Caco-2 (cell line): ENCODE results near the gene WDR31. TPM values are rescaled to one million over a fixed set of nuclear protein-coding genes. Genes with fewer than 3 reads are reported as not detected.

Experiments
- BruUV-seq: library from RNA; stranded (reverse); fragments of 400-500 nt; replicated peaks from 2 replicates; lab custom pipeline; 2021; lab: Mats Ljungman, UMichigan
- CTCF ChIA-PET: fragments of 300-600 bp; sonication (Branson Sonifier 250); formaldehyde crosslinking; loops from one replicate; lab custom pipeline; 2022; ENCODE audit warnings: antibody characterized with exemption; lab: Charles Lee
- POLR2A ChIA-PET: fragments of 300-600 bp; sonication (Branson Sonifier 250); formaldehyde crosslinking; loops from one replicate; lab custom pipeline; 2022; ENCODE audit warnings: antibody characterized with exemption; lab: Charles Lee
- DNase-seq, 2 experiments: peaks; one replicate each; pipeline versions ENCODE4 v3.0.0 to v3.0.0-alpha.2; 2020 to 2022
- H3K27me3 ChIP-seq: replicated peaks from 2 replicates; pipeline ENCODE4 v1.6.0; 2011; ENCODE audit warnings: low read length; ENCODE audit not compliant: control insufficient read depth, insufficient read depth
- H3K36me3 ChIP-seq: 2 replicates; pipeline ENCODE4 v1.5.1; 2011; ENCODE audit warnings: low read length; ENCODE audit not compliant: control insufficient read depth, insufficient read depth
- H3K4me1 ChIP-seq: fragments of 250-450 bp; sonication (Bioruptor Pico); 2 replicates; pipeline ENCODE4 v1.5.1; 2020; ENCODE audit warnings: mild to moderate bottlenecking
- H3K4me3 ChIP-seq: 2 replicates; pipeline ENCODE4 v1.5.1; 2011; ENCODE audit warnings: low read depth, mild to moderate bottlenecking, control low read depth, low read length
- H3K9me3 ChIP-seq: fragments of 250-450 bp; sonication (Bioruptor Pico); 2 replicates; pipeline ENCODE4 v1.5.1; 2020; ENCODE audit warnings: mild to moderate bottlenecking, moderate library complexity
- H3K27ac Mint-ChIP-seq: one replicate; pipeline ENCODE4 v1.8.0; 2022; ENCODE audit warnings: mixed read lengths; ENCODE audit not compliant: unreplicated experiment
- H3K27me3 Mint-ChIP-seq: one replicate; pipeline ENCODE4 v1.8.0; 2022; ENCODE audit warnings: mixed read lengths; ENCODE audit not compliant: insufficient read depth, unreplicated experiment
- H3K36me3 Mint-ChIP-seq: one replicate; pipeline ENCODE4 v1.8.0; 2022; ENCODE audit warnings: mild to moderate bottlenecking, mixed read lengths; ENCODE audit not compliant: insufficient read depth, unreplicated experiment
- H3K4me1 Mint-ChIP-seq: one replicate; pipeline ENCODE4 v1.8.0; 2022; ENCODE audit warnings: low read depth, mixed read lengths; ENCODE audit not compliant: unreplicated experiment
- H3K4me3 Mint-ChIP-seq: one replicate; pipeline ENCODE4 v1.8.0; 2022; ENCODE audit warnings: mild to moderate bottlenecking, moderate library complexity, mixed read lengths; ENCODE audit not compliant: unreplicated experiment
- H3K9me3 Mint-ChIP-seq: one replicate; pipeline ENCODE4 v1.8.0; 2022; ENCODE audit warnings: mixed read lengths; ENCODE audit not compliant: unreplicated experiment
- intact Hi-C: fragments of 100-400 bp; cut with micrococcal nuclease; formaldehyde crosslinking; loops from one replicate; pipeline ENCODE4 v1.10.0; 2022; ENCODE audit not compliant: unreplicated experiment
- total RNA-seq: library from RNA; stranded (reverse); gene quantifications from 2 replicates; pipeline ENCODE4 v1.2.3, GENCODE V29; 2022
- TF ChIP-seq, protein P1 (sequence below), 2 experiments: fragments of 200-600 bp in 1 of 2; IDR thresholded peaks; 1 replicate in 1 of 2; 2 replicates in 1 of 2; pipeline versions ENCODE4 v1.5.1 to v1.8.0; 2011 to 2022; ENCODE audit warnings: antibody characterized with exemption in 1 of 2, control low read depth in 1 of 2, inconsistent platforms in 1 of 2, low read depth in 1 of 2, low read length in 1 of 2, mild to moderate bottlenecking in 1 of 2, moderate library complexity in 1 of 2; ENCODE audit not compliant: insufficient read depth in 1 of 2, severe bottlenecking in 1 of 2, unreplicated experiment in 1 of 2

Gene WDR31
- total RNA-seq, 1 experiment from 2014 or later, result 1.9 TPM

GRCh38 chr9:113363336-113363735, 23.3 kb upstream of the WDR31 start:
- Mint-ChIP-seq H3K9me3 (no peaks in the 10 kb centered on the region), H3K4me3 (no peak overlapping the region), H3K4me1 (no peaks in the 10 kb centered on the region), H3K27me3 (no peaks in the 10 kb centered on the region), H3K27ac (no peak overlapping the region), H3K36me3 (no peaks in the 10 kb centered on the region)
- no peaks in the 10 kb centered on the region for H3K4me1 ChIP-seq
- no peak overlapping the region for H3K4me3 ChIP-seq
- no peaks in the 10 kb centered on the region for H3K27me3 ChIP-seq
- POLR2A ChIA-PET, result no interaction called here
- H3K36me3 ChIP-seq, result no peaks in the 10 kb centered on the region
- intact Hi-C loops, result no loop called here
- TF ChIP-seq, protein P1, sequence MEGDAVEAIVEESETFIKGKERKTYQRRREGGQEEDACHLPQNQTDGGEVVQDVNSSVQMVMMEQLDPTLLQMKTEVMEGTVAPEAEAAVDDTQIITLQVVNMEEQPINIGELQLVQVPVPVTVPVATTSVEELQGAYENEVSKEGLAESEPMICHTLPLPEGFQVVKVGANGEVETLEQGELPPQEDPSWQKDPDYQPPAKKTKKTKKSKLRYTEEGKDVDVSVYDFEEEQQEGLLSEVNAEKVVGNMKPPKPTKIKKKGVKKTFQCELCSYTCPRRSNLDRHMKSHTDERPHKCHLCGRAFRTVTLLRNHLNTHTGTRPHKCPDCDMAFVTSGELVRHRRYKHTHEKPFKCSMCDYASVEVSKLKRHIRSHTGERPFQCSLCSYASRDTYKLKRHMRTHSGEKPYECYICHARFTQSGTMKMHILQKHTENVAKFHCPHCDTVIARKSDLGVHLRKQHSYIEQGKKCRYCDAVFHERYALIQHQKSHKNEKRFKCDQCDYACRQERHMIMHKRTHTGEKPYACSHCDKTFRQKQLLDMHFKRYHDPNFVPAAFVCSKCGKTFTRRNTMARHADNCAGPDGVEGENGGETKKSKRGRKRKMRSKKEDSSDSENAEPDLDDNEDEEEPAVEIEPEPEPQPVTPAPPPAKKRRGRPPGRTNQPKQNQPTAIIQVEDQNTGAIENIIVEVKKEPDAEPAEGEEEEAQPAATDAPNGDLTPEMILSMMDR (IDR thresholded peaks at IDR 0.05; ENCODE audit: insufficient read depth in 1 of 2, low read depth in 1 of 2, low read length in 1 of 2, severe bottlenecking in 1 of 2, unreplicated experiment in 1 of 2), result no peak
- no peaks in the 10 kb centered on the region for H3K9me3 ChIP-seq
- no peak for DNase-seq
- CTCF ChIA-PET, result interaction anchor here (1.1 kb wide), 1 partner anchor 40 kb away, joined by 3 read pairs; no protein-coding TSS in a partner anchor
- BruUV-seq, result no TSS peak

DNA sequence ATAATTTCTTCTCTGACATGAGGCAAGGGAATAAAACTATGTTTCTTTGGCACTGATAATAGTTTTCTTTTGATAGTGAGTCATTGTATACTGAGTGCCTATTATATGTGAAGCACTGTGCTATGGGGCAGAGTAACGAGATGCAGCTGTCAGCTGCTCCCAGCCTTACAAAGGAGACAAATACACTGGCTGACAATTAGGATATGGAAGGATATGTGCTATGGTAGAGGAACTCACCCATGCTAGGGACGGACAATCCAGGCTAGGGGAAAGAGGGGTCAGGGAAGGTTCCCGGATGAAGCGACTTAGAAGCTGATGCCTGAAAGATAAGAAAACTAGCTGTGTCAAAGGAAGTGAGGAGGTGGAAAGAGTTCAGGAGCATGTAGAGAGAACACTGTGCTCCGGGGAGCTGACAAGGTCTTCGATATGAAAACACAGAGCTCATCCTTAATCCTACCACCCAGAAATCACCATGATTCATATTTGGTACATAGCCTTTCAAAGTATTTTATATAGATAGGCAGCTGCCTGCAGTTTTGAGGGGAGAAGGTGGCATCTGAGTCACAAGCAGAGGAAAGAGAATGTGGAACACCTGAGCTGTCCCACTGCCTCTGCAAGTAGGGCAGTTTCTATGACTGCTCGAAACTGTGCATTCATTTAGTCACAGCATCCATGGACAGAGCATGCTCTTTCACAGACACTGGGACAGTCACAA, 21.4 kb upstream of the WDR31 start:
- intact Hi-C loops, result no loop called here
- CTCF ChIA-PET, result interaction anchor here (0.6 kb wide), 1 partner anchor 31 kb away, joined by 4 read pairs; no protein-coding TSS in a partner anchor
- no peaks in the 10 kb centered on the region for H3K27me3 Mint-ChIP-seq
- Histone ChIP-seq H3K4me1 (no peaks in the 10 kb centered on the region), H3K27me3 (no peaks in the 10 kb centered on the region), H3K9me3 (no peaks in the 10 kb centered on the region), H3K4me3 (no peak overlapping the region), H3K36me3 (no peaks in the 10 kb centered on the region)
- H3K4me3 Mint-ChIP-seq, result no peak overlapping the region
- no peaks in the 10 kb centered on the region for H3K36me3 Mint-ChIP-seq
- H3K4me1 Mint-ChIP-seq, result no peaks in the 10 kb centered on the region
- H3K9me3 Mint-ChIP-seq, result no peaks in the 10 kb centered on the region
- POLR2A ChIA-PET, result no interaction called here
- TF ChIP-seq, protein P1 (IDR thresholded peaks at IDR 0.05; ENCODE audit: insufficient read depth in 1 of 2, low read depth in 1 of 2, low read length in 1 of 2, severe bottlenecking in 1 of 2, unreplicated experiment in 1 of 2), result no peak
- H3K27ac Mint-ChIP-seq, result no peak overlapping the region
- DNase-seq, result no peak
- BruUV-seq, result no TSS peak

- TF ChIP-seq, protein P1 (IDR thresholded peaks at IDR 0.05; ENCODE audit: insufficient read depth in 1 of 2, low read depth in 1 of 2, low read length in 1 of 2, severe bottlenecking in 1 of 2, unreplicated experiment in 1 of 2), result no peak
- CTCF ChIA-PET, result no interaction called here
- no peak for DNase-seq
- H3K9me3 ChIP-seq, result no peaks in the 10 kb centered on the region
- no peak overlapping the region for H3K27ac Mint-ChIP-seq
- no peak overlapping the region for H3K4me3 Mint-ChIP-seq
- intact Hi-C loops, result no loop called here
- POLR2A ChIA-PET, result no interaction called here
- H3K27me3 Mint-ChIP-seq, result no peaks in the 10 kb centered on the region
- H3K4me3 ChIP-seq, result no peak overlapping the region
- H3K4me1 ChIP-seq, result no peaks in the 10 kb centered on the region
- no TSS peak for BruUV-seq
- no peaks in the 10 kb centered on the region for H3K36me3 Mint-ChIP-seq
- H3K36me3 ChIP-seq, result no peaks in the 10 kb centered on the region
- H3K9me3 Mint-ChIP-seq, result no peaks in the 10 kb centered on the region
- H3K4me1 Mint-ChIP-seq, result no peaks in the 10 kb centered on the region
- H3K27me3 ChIP-seq, result no peaks in the 10 kb centered on the region
These were observed 20.3 kb upstream of the WDR31 start for GRCh38 chr9:113360242-113360842.
